GM12878 (cell line): ENCODE measurements around the gene ANKRD6. TPM values are rescaled to one million over a fixed set of nuclear protein-coding genes. Genes with fewer than 3 reads are reported as not detected.

Experiments
- ATAC-seq: fragments of 200-7000 bp; cut with Tn5 transposase; 3 replicates; pipeline ENCODE4 v1.9.1; 2020; ENCODE audit warnings: mild to moderate bottlenecking, moderate library complexity
- BruUV-seq: library from RNA; stranded (reverse); fragments of 400-500 nt; replicated peaks from 2 replicates; lab custom pipeline; 2021; lab: Mats Ljungman, UMichigan
- CTCF ChIA-PET: fragments of 300-600 bp; sonication (Branson Sonifier 250); formaldehyde crosslinking; extraction: SDS; loops from one replicate; lab custom pipeline; 2021; ENCODE audit warnings: inconsistent platforms; lab: Yijun Ruan, JAX
- POLR2A ChIA-PET: fragments of 350-600 bp; formaldehyde crosslinking; extraction: SDS; loops from one replicate; lab custom pipeline; 2021; ENCODE audit warnings: inconsistent platforms; lab: Charles Lee
- RAD21 ChIA-PET: fragments of 300-600 bp; sonication (Branson Sonifier 250); formaldehyde crosslinking; loops from one replicate; lab custom pipeline; 2023; ENCODE audit warnings: antibody characterized with exemption; ENCODE audit not compliant: unreplicated experiment; lab: Charles Lee
- SMC1A ChIA-PET: fragments of 300-600 bp; sonication (Branson Sonifier 250); formaldehyde crosslinking; loops from one replicate; lab custom pipeline; 2023; ENCODE audit not compliant: unreplicated experiment, uncharacterized antibody; lab: Charles Lee
- DNase-seq: peaks from one replicate; pipeline ENCODE4 v3.0.0-alpha.2; 2011; ENCODE audit warnings: low read depth, low spot score
- FAIRE-seq: peaks from 3 replicates; lab custom pipeline; 2011; peaks lifted over from hg19 to GRCh38; lab: Jason Lieb, UNC
- H2AFZ ChIP-seq: 2 replicates; pipeline ENCODE4 v1.6.0; 2011; ENCODE audit warnings: low read depth, low read length, control low read depth; ENCODE audit not compliant: control insufficient read depth
- H3K27ac ChIP-seq: 2 replicates; pipeline ENCODE4 v1.5.1; 2011; ENCODE audit warnings: control low read depth; ENCODE audit not compliant: control insufficient read depth, insufficient read depth
- H3K27me3 ChIP-seq, 2 experiments: replicated peaks in 1 of 2; 2 replicates each; pipeline versions ENCODE4 v1.6.0 to v1.6.1; 2011; ENCODE audit warnings: low read length in 1 of 2; ENCODE audit not compliant: control insufficient read depth in 2 of 2, insufficient read depth in 2 of 2
- H3K36me3 ChIP-seq, 2 experiments: 2 replicates each; pipeline ENCODE4 v1.5.1; 2011; ENCODE audit warnings: low read length in 1 of 2; ENCODE audit not compliant: control insufficient read depth in 2 of 2, insufficient read depth in 2 of 2
- H3K4me1 ChIP-seq: 2 replicates; pipeline ENCODE4 v1.6.1; 2011; ENCODE audit warnings: mild to moderate bottlenecking, low read length, moderate library complexity, mixed read lengths; ENCODE audit not compliant: control insufficient read depth, insufficient read depth
- H3K4me2 ChIP-seq: 2 replicates; pipeline ENCODE4 v1.6.0; 2011; ENCODE audit warnings: control low read depth; ENCODE audit not compliant: control insufficient read depth, insufficient read depth
- H3K4me3 ChIP-seq: fragments of 200-600 bp; sonication (generic); 2 replicates; pipeline ENCODE4 v1.5.1; 2016
- H3K79me2 ChIP-seq: 2 replicates; pipeline ENCODE4 v1.6.0; 2011; ENCODE audit warnings: low read length; ENCODE audit not compliant: control insufficient read depth, insufficient read depth
- H3K9ac ChIP-seq: 2 replicates; pipeline ENCODE4 v1.8.0; 2011; ENCODE audit warnings: low read length, control low read depth, mixed read lengths; ENCODE audit not compliant: control insufficient read depth, insufficient read depth
- H3K9me3 ChIP-seq: replicated peaks from 3 replicates; pipeline ENCODE4 v1.5.1; 2011; ENCODE audit warnings: mild to moderate bottlenecking, low read length; ENCODE audit not compliant: control insufficient read depth, insufficient read depth
- H4K20me1 ChIP-seq: 2 replicates; pipeline ENCODE4 v1.6.0; 2011; ENCODE audit not compliant: control insufficient read depth, insufficient read depth
- ATF7 ChIP-seq: fragments of 450-650 bp; IDR thresholded peaks from 2 replicates; pipeline ENCODE4 v1.6.1; 2016; ENCODE audit warnings: low read depth, mild to moderate bottlenecking
- CEBPB ChIP-seq, 2 experiments: fragments of 150-350 bp in 1 of 2; IDR thresholded peaks; 2 replicates each; pipeline ENCODE4 v1.6.1; 2012 to 2014; ENCODE audit warnings: low read depth in 2 of 2, low read length in 2 of 2, borderline replicate concordance in 1 of 2, inconsistent platforms in 1 of 2
- DPF2 ChIP-seq: fragments of 450-650 bp; IDR thresholded peaks from 2 replicates; pipeline ENCODE4 v1.6.1; 2017; ENCODE audit warnings: mild to moderate bottlenecking
- E2F4 ChIP-seq: IDR thresholded peaks from 2 replicates; pipeline ENCODE4 v1.6.1; 2012; ENCODE audit warnings: low read depth, low read length, improper control_type of control experiment
- HDAC6 ChIP-seq: fragments of 200-600 bp; sonication (generic); IDR thresholded peaks from one replicate; pipeline ENCODE4 v1.8.0; 2017; ENCODE audit warnings: antibody characterized with exemption; ENCODE audit not compliant: unreplicated experiment
- JUNB ChIP-seq: IDR thresholded peaks from 2 replicates; pipeline ENCODE4 v1.6.1; 2016; ENCODE audit warnings: antibody characterized with exemption, mild to moderate bottlenecking
- NBN ChIP-seq: fragments of 450-650 bp; IDR thresholded peaks from 2 replicates; pipeline ENCODE4 v1.6.1; 2016
- NFIC ChIP-seq: IDR thresholded peaks from 2 replicates; pipeline ENCODE4 v1.6.1; 2012; ENCODE audit warnings: low read depth, mild to moderate bottlenecking, inconsistent platforms, low read length, moderate library complexity
- NFYA ChIP-seq: IDR thresholded peaks from 2 replicates; pipeline ENCODE4 v1.6.1; 2011; ENCODE audit warnings: low read depth, mild to moderate bottlenecking, low read length, improper control_type of control experiment, borderline replicate concordance
- NRF1 ChIP-seq: conservative IDR thresholded peaks from 2 replicates; pipeline ENCODE4 v1.6.1; 2011; ENCODE audit warnings: mild to moderate bottlenecking, low read depth, low read length, improper control_type of control experiment
- RAD51 ChIP-seq: fragments of 450-650 bp; IDR thresholded peaks from 2 replicates; pipeline ENCODE4 v1.6.1; 2016; ENCODE audit warnings: moderate library complexity, mild to moderate bottlenecking, inconsistent platforms
- RB1 ChIP-seq: fragments of 450-650 bp; formaldehyde crosslinking; IDR thresholded peaks from 2 replicates; pipeline ENCODE4 v1.6.1; 2017; ENCODE audit warnings: mild to moderate bottlenecking, borderline replicate concordance
- SRF ChIP-seq, 2 experiments: IDR thresholded peaks; 2 replicates each; pipeline ENCODE4 v1.6.1; 2011; ENCODE audit warnings: low read depth in 2 of 2, low read length in 2 of 2, mild to moderate bottlenecking in 1 of 2, moderate library complexity in 1 of 2
- STAT1 ChIP-seq: fragments of 450-650 bp; conservative IDR thresholded peaks from 2 replicates; pipeline ENCODE4 v1.6.1; 2014; ENCODE audit warnings: antibody characterized with exemption, mild to moderate bottlenecking
- TAF1 ChIP-seq: IDR thresholded peaks from 2 replicates; pipeline ENCODE4 v1.6.1; 2011; ENCODE audit warnings: mild to moderate bottlenecking, low read depth, low read length, borderline replicate concordance
- ZBTB11 ChIP-seq: fragments of 450-650 bp; formaldehyde crosslinking; IDR thresholded peaks from 2 replicates; pipeline ENCODE4 v1.5.0; 2022; ENCODE audit warnings: mild to moderate bottlenecking, missing genetic modification characterization
- ZNF207 ChIP-seq: fragments of 450-650 bp; IDR thresholded peaks from 2 replicates; pipeline ENCODE4 v1.6.1; 2014; ENCODE audit warnings: antibody characterized with exemption, mild to moderate bottlenecking, borderline replicate concordance
- WGBS: methylation state at CpG from one replicate; pipeline ENCODE4 v1.1.6; 2016; ENCODE audit warnings: low lambda C conversion rate; ENCODE audit not compliant: insufficient replicate concordance, insufficient coverage; ENCODE audit errors: missing lambda C conversion rate; 5-methylcytosine and 5-hydroxymethylcytosine counted together
- in situ Hi-C: fragments of 300-500 bp; cut with MboI; formaldehyde crosslinking; loops from 9 replicates; pipeline ENCODE4 v1.14.3; 2018; ENCODE audit warnings: mixed read lengths
- intact Hi-C: fragments of 100-400 bp; cut with micrococcal nuclease; formaldehyde crosslinking; loops from one replicate; pipeline ENCODE4 v1.14.2; 2022; ENCODE audit not compliant: unreplicated experiment
- polyA plus RNA-seq, 11 experiments: library from polyadenylated mRNA; depleted of rRNA in 4 of 11; unstranded in 6 of 11; stranded (reverse) in 5 of 11; fragments of >200 nt; fragmentation: Nextera tagmentation in 4 of 11; fragmentation: Illumina TruSeq in 1 of 11; extraction: Ambion mirVana in 4 of 11; extraction: Trizol in 1 of 11; gene quantifications; 1 replicate in 1 of 11; 2 replicates in 10 of 11; pipeline versions ENCODE4 v1.2.1 to v1.2.3, GENCODE V29; 2011 to 2016; ENCODE audit warnings: inconsistent platforms in 2 of 11, missing spikeins in 2 of 11, low read depth in 1 of 11
- total RNA-seq, 4 experiments: library from RNA; depleted of rRNA in 3 of 4; stranded (reverse); fragments of >200 nt in 3 of 4; fragmentation: Illumina TruSeq in 1 of 4; extraction: Trizol in 1 of 4; gene quantifications; 2 replicates each; pipeline versions ENCODE4 v1.2.1 to v1.2.3, GENCODE V29; 2013 to 2021

The ANKRD6 gene
- total and polyA plus RNA-seq, 10 of the 15 experiments (the other 5 are each of a cell fraction or from before 2014, with no cell fraction given): 0.03 to 0.90 (median 0.38) TPM

GRCh38 chr6:89522778-89523177 lies 89.8 kb downstream of the ANKRD6 start:
- ChIA-PET SMC1A (no interaction called here), CTCF (interaction anchor here (0.8 to 1.1 kb wide), 2 partner anchors 75 to 91 kb away, joined by 4 read pairs; partner anchors contain the start of gene ANKRD6), POLR2A (no interaction called here), RAD21 (no interaction called here)
- no peak for FAIRE-seq
- Histone ChIP-seq H3K9me3 (no peaks in the 10 kb centered on the region), H3K4me2 (no peak overlapping the region), H4K20me1 (no peaks in the 10 kb centered on the region), H3K4me1 (no peaks in the 10 kb centered on the region), H2AFZ (no peak overlapping the region), H3K79me2 (no peaks in the 10 kb centered on the region), H3K9ac (no peak overlapping the region), H3K27ac (no peak overlapping the region), H3K4me3 (no peak overlapping the region), H3K27me3 (no peaks in the 10 kb centered on the region), H3K36me3 (no peaks in the 10 kb centered on the region)
- no peak for ATAC-seq
- in situ Hi-C loops: no loop called here
- intact Hi-C loops: no loop called here
- BruUV-seq: no TSS peak
- 19% methylated on average over 2 of the region's 2 CpGs for WGBS
- DNase-seq: no peak
- TF ChIP-seq TAF1 (no peak), NFIC (no peak), JUNB (no peak), CEBPB (IDR thresholded peaks at IDR 0.05; ENCODE audit: borderline replicate concordance in 1 of 2, low read depth in 2 of 2, low read length in 2 of 2) (no peak), ATF7 (no peak), NFYA (no peak), NBN (no peak), SRF (IDR thresholded peaks at IDR 0.05; ENCODE audit: low read depth in 2 of 2, low read length in 2 of 2) (no peak), ZBTB11 (CRISPR knock-in tag) (no peak), E2F4 (no peak), RAD51 (no peak), ZNF207 (no peak), NRF1 (no peak), STAT1 (no peak), RB1 (no peak), HDAC6 (no peak), DPF2 (no peak)
